ENCODE results near the gene GPR65.

GRCh38 chr14:87967496-87967895 is 37.4 kb upstream of the GPR65 start:
- no peak for TF ChIP-seq CTCF (IDR thresholded peaks at IDR 0.05)
- no peak for TF ChIP-seq POLR2A (IDR thresholded peaks at IDR 0.05)
